Measurements from ENCODE around the gene KDM4C. TPM values are rescaled to one million over a fixed set of nuclear protein-coding genes. Genes with fewer than 3 reads are reported as not detected.

KDM4C gene
- total RNA-seq, 2 donors from 2014 or later, result 26.1 to 47.8 TPM

GRCh38 chr9:6843742-6844141 lies 86.0 kb downstream of the KDM4C start:
- no peak for ATAC-seq (ENCODE audit: insufficient number of reproducible peaks, low FRiP score, low read depth)

DNA sequence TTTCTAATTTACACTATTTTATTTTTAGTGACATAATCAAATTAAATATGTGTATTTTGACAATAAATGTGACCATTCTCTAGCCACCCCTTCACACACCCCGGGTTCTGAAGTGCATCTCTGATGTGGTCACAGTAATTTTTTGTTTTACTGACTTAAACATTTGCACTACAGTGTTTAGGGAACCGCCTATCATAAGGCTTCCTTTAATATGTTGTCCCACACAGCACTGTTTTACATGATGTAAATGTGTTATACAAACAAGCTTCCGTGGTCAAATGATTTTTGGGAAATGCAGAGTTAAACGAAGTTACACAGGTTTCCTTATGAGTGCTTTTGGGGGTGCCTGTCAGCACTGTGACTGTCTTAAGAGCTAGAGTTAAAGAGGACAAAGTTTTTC lies 86.5 kb downstream of the KDM4C start:
- Histone ChIP-seq H3K36me3 (no peaks in the 10 kb centered on the region), H3K9me3 (no peaks in the 10 kb centered on the region), H3K27ac (no peak overlapping the region), H3K4me3 (no peak overlapping the region), H3K27me3 (replicated peaks; ENCODE audit: insufficient read depth) (no peaks in the 10 kb centered on the region), H3K4me1 (ENCODE audit: control insufficient read depth in 1 of 2, low read depth in 2 of 2) (no peaks in the 10 kb centered on the region)
- no peak for DNase-seq (ENCODE audit: low spot score)
- TF ChIP-seq, protein P1, sequence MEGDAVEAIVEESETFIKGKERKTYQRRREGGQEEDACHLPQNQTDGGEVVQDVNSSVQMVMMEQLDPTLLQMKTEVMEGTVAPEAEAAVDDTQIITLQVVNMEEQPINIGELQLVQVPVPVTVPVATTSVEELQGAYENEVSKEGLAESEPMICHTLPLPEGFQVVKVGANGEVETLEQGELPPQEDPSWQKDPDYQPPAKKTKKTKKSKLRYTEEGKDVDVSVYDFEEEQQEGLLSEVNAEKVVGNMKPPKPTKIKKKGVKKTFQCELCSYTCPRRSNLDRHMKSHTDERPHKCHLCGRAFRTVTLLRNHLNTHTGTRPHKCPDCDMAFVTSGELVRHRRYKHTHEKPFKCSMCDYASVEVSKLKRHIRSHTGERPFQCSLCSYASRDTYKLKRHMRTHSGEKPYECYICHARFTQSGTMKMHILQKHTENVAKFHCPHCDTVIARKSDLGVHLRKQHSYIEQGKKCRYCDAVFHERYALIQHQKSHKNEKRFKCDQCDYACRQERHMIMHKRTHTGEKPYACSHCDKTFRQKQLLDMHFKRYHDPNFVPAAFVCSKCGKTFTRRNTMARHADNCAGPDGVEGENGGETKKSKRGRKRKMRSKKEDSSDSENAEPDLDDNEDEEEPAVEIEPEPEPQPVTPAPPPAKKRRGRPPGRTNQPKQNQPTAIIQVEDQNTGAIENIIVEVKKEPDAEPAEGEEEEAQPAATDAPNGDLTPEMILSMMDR (IDR thresholded peaks at IDR 0.05), result no peak
- ATAC-seq (ENCODE audit: insufficient number of reproducible peaks, low FRiP score, low read depth), result no peak

More at GRCh38 chr9:6843742-6844141, 86.0 kb downstream of the KDM4C start:
- H3K9me3 ChIP-seq, result no peaks in the 10 kb centered on the region
- TF ChIP-seq, protein P1 (IDR thresholded peaks at IDR 0.05), result no peak
- DNase-seq (ENCODE audit: low spot score), result no peak
- no peaks in the 10 kb centered on the region for H3K4me1 ChIP-seq (ENCODE audit: control insufficient read depth in 1 of 2, low read depth in 2 of 2)
- H3K27me3 ChIP-seq (replicated peaks; ENCODE audit: insufficient read depth), result no peaks in the 10 kb centered on the region
- no peak overlapping the region for H3K4me3 ChIP-seq
- no peak overlapping the region for H3K27ac ChIP-seq
- no peaks in the 10 kb centered on the region for H3K36me3 ChIP-seq

DNA sequence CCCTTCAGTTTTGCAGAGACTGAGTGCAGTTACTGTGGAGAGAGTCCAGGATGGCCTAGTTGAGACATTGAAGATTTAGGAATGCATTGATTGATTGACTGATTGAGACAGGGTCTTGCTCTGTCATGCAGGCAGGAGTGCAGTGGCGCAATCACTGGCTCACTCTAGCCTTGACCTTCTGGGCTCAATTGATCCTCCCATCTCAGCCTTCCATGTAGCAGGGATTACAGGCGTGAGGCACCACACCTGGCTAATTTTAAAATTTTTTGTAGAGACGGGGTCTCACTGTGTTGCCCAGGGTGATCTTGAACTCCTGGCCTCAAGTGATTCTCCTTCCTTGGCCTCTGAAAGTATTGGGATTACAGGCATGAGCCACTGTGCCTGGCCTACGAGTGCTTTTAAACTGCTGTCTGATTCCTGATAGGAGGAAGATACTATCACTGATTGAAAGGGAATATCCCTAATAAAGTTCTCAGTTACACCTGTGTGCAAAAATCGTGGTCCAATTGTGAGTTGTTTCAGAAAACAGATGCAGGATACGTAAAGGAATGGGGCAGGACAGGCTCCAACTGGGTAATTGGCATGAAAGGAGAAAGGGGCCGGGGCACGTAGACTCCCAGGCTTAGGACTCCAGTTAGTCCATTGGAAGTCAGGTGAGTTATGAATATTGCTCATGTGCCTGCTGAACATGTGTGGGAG lies 87.5 kb downstream of the KDM4C start:
- no peak for ATAC-seq (ENCODE audit: insufficient number of reproducible peaks, low FRiP score, low read depth)
- DNase-seq (ENCODE audit: low spot score), result no peak
- Histone ChIP-seq H3K36me3 (no peaks in the 10 kb centered on the region), H3K27ac (no peak overlapping the region), H3K4me1 (ENCODE audit: control insufficient read depth in 1 of 2, low read depth in 2 of 2) (no peaks in the 10 kb centered on the region), H3K9me3 (no peaks in the 10 kb centered on the region), H3K27me3 (replicated peaks; ENCODE audit: insufficient read depth) (no peaks in the 10 kb centered on the region), H3K4me3 (no peak overlapping the region)
- TF ChIP-seq, protein P1 (IDR thresholded peaks at IDR 0.05), result no peak

DNA sequence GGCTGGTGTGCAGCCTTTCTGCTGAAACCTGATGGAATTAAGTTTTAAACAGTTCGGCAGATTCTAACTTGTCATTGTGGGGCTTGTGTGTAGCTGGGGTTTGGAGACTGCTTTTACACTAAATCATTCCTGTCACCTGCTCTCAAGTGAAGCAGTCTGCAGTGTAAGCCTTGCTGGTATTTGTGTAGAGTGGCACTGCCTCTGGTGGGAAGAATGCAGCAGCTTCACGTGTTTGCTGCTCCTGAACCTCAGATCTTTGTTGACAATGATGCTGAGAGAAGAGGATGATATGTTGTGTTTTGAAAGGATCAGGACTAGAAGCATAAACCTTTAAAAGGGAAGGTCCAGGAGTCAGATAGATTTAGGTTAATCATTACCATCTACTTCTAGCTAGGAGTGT lies 88.1 kb downstream of the KDM4C start:
- TF ChIP-seq, protein P1 (IDR thresholded peaks at IDR 0.05), result no peak
- Histone ChIP-seq H3K4me3 (no peak overlapping the region), H3K9me3 (no peaks in the 10 kb centered on the region), H3K36me3 (no peaks in the 10 kb centered on the region), H3K27ac (no peak overlapping the region), H3K27me3 (replicated peaks; ENCODE audit: insufficient read depth) (no peaks in the 10 kb centered on the region), H3K4me1 (ENCODE audit: control insufficient read depth in 1 of 2, low read depth in 2 of 2) (no peaks in the 10 kb centered on the region)
- DNase-seq (ENCODE audit: low spot score) (no peak), ATAC-seq (ENCODE audit: insufficient number of reproducible peaks, low FRiP score, low read depth) (no peak)

- Histone ChIP-seq H3K4me1 (ENCODE audit: control insufficient read depth in 1 of 2, low read depth in 2 of 2) (peaks cover 0 to 7% of the 10 kb centered on the region in 2 donors), H3K27ac (no peak overlapping the region), H3K9me3 (no peaks in the 10 kb centered on the region), H3K27me3 (replicated peaks; ENCODE audit: insufficient read depth) (no peaks in the 10 kb centered on the region), H3K4me3 (no peak overlapping the region), H3K36me3 (no peaks in the 10 kb centered on the region)
- DNase-seq (ENCODE audit: low spot score) (no peak), ATAC-seq (ENCODE audit: insufficient number of reproducible peaks, low FRiP score, low read depth) (no peak)
- TF ChIP-seq, protein P1 (IDR thresholded peaks at IDR 0.05), result no peak
Observed at GRCh38 chr9:6852243-6852963, 94.6 kb downstream of the KDM4C start.

Measured in thoracic aorta (tissue), 2 donors.